ENCODE results near the gene GSTA4. TPM values are rescaled to one million over a fixed set of nuclear protein-coding genes. Genes with fewer than 3 reads are reported as not detected.

Gene GSTA4
- total RNA-seq, 1 experiment from 2014 or later, result 3.9 TPM

- no peak for ATAC-seq
- H3K4me1 ChIP-seq (ENCODE audit: control insufficient read depth, insufficient read depth, low read length), result no peaks in the 10 kb centered on the region
- no peak overlapping the region for H3K4me3 ChIP-seq (ENCODE audit: low read depth in 2 of 2, low read length in 2 of 2)
- in situ Hi-C loops (cut with HindIII; ENCODE audit: low pct_unique_long_range_greater_than_20kb, low sequenced_read_pairs), result no loop called here
- CTCF ChIA-PET, result no interaction called here
- no peak overlapping the region for H3K27ac ChIP-seq (ENCODE audit: low read length)
- DNase-seq (ENCODE audit: low read depth, low spot score), result no peak
- no peaks in the 10 kb centered on the region for H3K27me3 ChIP-seq (ENCODE audit: control insufficient read depth, insufficient read depth, low read length)
- BruUV-seq (replicated peaks), result no TSS peak
- H3K9me3 ChIP-seq (ENCODE audit: control insufficient read depth, insufficient read depth, low read depth, low read length), result no peaks in the 10 kb centered on the region
- POLR2A ChIA-PET, result no interaction called here
- no peaks in the 10 kb centered on the region for H3K36me3 ChIP-seq (ENCODE audit: control insufficient read depth, insufficient read depth, low read length)
- intact Hi-C loops (cut with micrococcal nuclease; ENCODE audit: unreplicated experiment), result no loop called here
- TF ChIP-seq POLR2AphosphoS5 (IDR thresholded peaks at IDR 0.05; ENCODE audit: low read depth, low read length) (no peak), REST (IDR thresholded peaks at IDR 0.05; ENCODE audit: insufficient read depth in 1 of 2, low read depth in 2 of 2, low read length in 1 of 2) (no peak), TCF7L2 (IDR thresholded peaks at IDR 0.05; ENCODE audit: low read depth, low read length) (no peak), SIN3A (IDR thresholded peaks at IDR 0.05; ENCODE audit: borderline replicate concordance, insufficient read depth, low read depth, low read length) (no peak)
- TF ChIP-seq, protein P1, sequence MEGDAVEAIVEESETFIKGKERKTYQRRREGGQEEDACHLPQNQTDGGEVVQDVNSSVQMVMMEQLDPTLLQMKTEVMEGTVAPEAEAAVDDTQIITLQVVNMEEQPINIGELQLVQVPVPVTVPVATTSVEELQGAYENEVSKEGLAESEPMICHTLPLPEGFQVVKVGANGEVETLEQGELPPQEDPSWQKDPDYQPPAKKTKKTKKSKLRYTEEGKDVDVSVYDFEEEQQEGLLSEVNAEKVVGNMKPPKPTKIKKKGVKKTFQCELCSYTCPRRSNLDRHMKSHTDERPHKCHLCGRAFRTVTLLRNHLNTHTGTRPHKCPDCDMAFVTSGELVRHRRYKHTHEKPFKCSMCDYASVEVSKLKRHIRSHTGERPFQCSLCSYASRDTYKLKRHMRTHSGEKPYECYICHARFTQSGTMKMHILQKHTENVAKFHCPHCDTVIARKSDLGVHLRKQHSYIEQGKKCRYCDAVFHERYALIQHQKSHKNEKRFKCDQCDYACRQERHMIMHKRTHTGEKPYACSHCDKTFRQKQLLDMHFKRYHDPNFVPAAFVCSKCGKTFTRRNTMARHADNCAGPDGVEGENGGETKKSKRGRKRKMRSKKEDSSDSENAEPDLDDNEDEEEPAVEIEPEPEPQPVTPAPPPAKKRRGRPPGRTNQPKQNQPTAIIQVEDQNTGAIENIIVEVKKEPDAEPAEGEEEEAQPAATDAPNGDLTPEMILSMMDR (IDR thresholded peaks at IDR 0.05), result no peak
Observed at GRCh38 chr6:52985228-52985627, 9.9 kb downstream of the GSTA4 start.

GRCh38 chr6:52984247-52984646, 10.8 kb downstream of the GSTA4 start:
- intact Hi-C loops (cut with micrococcal nuclease; ENCODE audit: unreplicated experiment), result no loop called here

More at GRCh38 chr6:52984247-52984646, 10.8 kb downstream of the GSTA4 start:
- H3K27me3 ChIP-seq (ENCODE audit: control insufficient read depth, insufficient read depth, low read length), result no peaks in the 10 kb centered on the region
- ATAC-seq (no peak), DNase-seq (ENCODE audit: low read depth, low spot score) (no peak)
- no peak overlapping the region for H3K4me3 ChIP-seq (ENCODE audit: low read depth in 2 of 2, low read length in 2 of 2)
- in situ Hi-C loops (cut with HindIII; ENCODE audit: low pct_unique_long_range_greater_than_20kb, low sequenced_read_pairs), result no loop called here
- no TSS peak for BruUV-seq (replicated peaks)
- TF ChIP-seq REST (IDR thresholded peaks at IDR 0.05; ENCODE audit: insufficient read depth in 1 of 2, low read depth in 2 of 2, low read length in 1 of 2) (no peak), POLR2AphosphoS5 (IDR thresholded peaks at IDR 0.05; ENCODE audit: low read depth, low read length) (no peak), SIN3A (IDR thresholded peaks at IDR 0.05; ENCODE audit: borderline replicate concordance, insufficient read depth, low read depth, low read length) (no peak), TCF7L2 (IDR thresholded peaks at IDR 0.05; ENCODE audit: low read depth, low read length) (no peak)
- TF ChIP-seq, protein P1 (IDR thresholded peaks at IDR 0.05), result no peak
- POLR2A ChIA-PET, result no interaction called here
- CTCF ChIA-PET, result no interaction called here
- no peaks in the 10 kb centered on the region for H3K36me3 ChIP-seq (ENCODE audit: control insufficient read depth, insufficient read depth, low read length)
- H3K4me1 ChIP-seq (ENCODE audit: control insufficient read depth, insufficient read depth, low read length), result no peaks in the 10 kb centered on the region
- H3K9me3 ChIP-seq (ENCODE audit: control insufficient read depth, insufficient read depth, low read depth, low read length), result no peaks in the 10 kb centered on the region
- H3K27ac ChIP-seq (ENCODE audit: low read length), result no peak overlapping the region

Measured in Panc1 (cell line).